Measurements from ENCODE around the gene IFITM2. TPM values are rescaled to one million over a fixed set of nuclear protein-coding genes. Genes with fewer than 3 reads are reported as not detected.
A peak's percentile ranks its signal among the peaks of the same experiment; 100 is the strongest.
"Not testable (repeated sequence)": the region's sequence is repeated elsewhere in the genome, so short reads cannot be mapped to it uniquely, and the experiment has no call there.

Gene IFITM2
- total RNA-seq, 2 donors from 2014 or later: 96.6 to 149 TPM

GRCh38 chr11:325796-326591, 18.4 kb downstream of the IFITM2 start:
- no peak for DNase-seq (ENCODE audit: low spot score)

DNA sequence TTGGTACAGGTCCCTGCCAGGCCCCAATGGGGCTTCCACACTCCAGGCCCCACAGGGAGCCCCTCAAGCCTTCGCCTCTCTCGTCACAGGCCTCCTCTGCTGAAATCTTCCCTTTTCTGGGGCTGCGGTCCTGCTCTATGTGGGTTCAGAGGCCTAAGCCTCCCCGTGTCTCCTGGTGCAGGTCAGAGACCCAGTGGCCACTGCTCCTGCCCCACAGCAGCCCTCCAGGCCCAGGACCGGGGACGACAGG, 18.9 kb downstream of the IFITM2 start:
- WGBS: 79% methylated on average over 6 of the region's 6 CpGs
- intact Hi-C loops (cut with DNase I): no loop called here
- H3K27me3 ChIP-seq (replicated peaks; ENCODE audit: insufficient read depth): no peaks in the 10 kb centered on the region
- H3K4me1 ChIP-seq (replicated peaks): peaks cover 3% of the 10 kb centered on the region
- no peak overlapping the region for H3K4me3 ChIP-seq
- H3K9me3 ChIP-seq: no peaks in the 10 kb centered on the region
- peak overlapping the region; percentile 78 to 83 for H3K27ac ChIP-seq
- no peak for DNase-seq (ENCODE audit: low spot score)
- no peaks in the 10 kb centered on the region for H3K36me3 ChIP-seq
- TF ChIP-seq POLR2AphosphoS5 (IDR thresholded peaks at IDR 0.05): no peak
- no peak for TF ChIP-seq POLR2A (IDR thresholded peaks at IDR 0.05)
- TF ChIP-seq CTCF (IDR thresholded peaks at IDR 0.05): no peak

More at GRCh38 chr11:325796-326591, 18.4 kb downstream of the IFITM2 start:
- no peak overlapping the region for H3K4me3 ChIP-seq
- peaks cover 3% of the 10 kb centered on the region for H3K4me1 ChIP-seq (replicated peaks)
- intact Hi-C loops (cut with DNase I): no loop called here
- 76% methylated on average over 30 of the region's 30 CpGs for WGBS
- peak overlapping the region; percentile 78 to 83 for H3K27ac ChIP-seq
- no peaks in the 10 kb centered on the region for H3K36me3 ChIP-seq
- TF ChIP-seq CTCF (IDR thresholded peaks at IDR 0.05) (no peak), POLR2A (IDR thresholded peaks at IDR 0.05) (no peak), POLR2AphosphoS5 (IDR thresholded peaks at IDR 0.05) (no peak)
- no peaks in the 10 kb centered on the region for H3K27me3 ChIP-seq (replicated peaks; ENCODE audit: insufficient read depth)
- no peaks in the 10 kb centered on the region for H3K9me3 ChIP-seq

DNA sequence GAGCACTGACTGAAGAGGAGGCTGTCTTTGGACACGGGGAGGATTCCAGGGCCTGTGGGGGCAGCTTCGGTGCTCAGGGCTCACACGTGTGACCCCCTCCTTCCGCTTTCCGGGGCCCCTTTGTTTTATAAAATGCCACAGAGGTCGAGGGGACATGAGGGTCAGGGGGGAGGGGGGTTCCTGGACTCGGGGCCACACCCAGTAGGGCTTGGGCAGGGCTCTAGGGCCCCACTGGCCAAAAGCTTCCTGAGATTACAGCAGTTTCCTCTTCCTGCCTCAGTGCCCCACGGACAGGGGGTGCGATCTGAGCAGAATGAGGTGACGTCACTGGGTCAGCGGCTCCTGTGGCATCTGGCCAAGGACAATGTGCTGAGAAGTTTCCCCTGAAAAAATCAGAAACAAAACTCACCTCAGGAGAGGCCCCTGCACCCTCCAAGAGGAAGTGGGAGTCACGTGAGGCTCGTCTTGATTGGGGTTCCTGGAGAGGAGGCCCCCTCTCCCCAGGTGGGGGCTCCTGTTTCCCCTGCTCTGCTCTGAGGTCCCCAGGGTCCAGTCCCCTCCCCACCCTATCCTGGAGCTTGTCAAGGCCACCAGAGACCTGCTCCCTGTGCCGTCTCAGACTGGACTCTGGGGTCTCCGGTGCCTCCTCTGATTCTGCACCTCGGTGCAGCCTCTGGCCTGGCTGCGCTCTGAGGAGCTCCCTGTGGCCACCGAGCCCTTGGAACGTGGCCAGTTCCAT, 19.4 kb downstream of the IFITM2 start:
- no peak overlapping the region for H3K4me3 ChIP-seq
- no peaks in the 10 kb centered on the region for H3K27me3 ChIP-seq (replicated peaks; ENCODE audit: insufficient read depth)
- WGBS: 30% methylated on average over 19 of the region's 19 CpGs
- peak overlapping the region; percentile 78 to 83 for H3K27ac ChIP-seq
- DNase-seq (ENCODE audit: low spot score): peak; percentile 34
- intact Hi-C loops (cut with DNase I): no loop called here
- H3K4me1 ChIP-seq (replicated peaks): peaks cover 3% of the 10 kb centered on the region
- TF ChIP-seq POLR2A (IDR thresholded peaks at IDR 0.05) (no peak), POLR2AphosphoS5 (IDR thresholded peaks at IDR 0.05) (peak; percentile 33)
- no peaks in the 10 kb centered on the region for H3K36me3 ChIP-seq
- no peaks in the 10 kb centered on the region for H3K9me3 ChIP-seq

DNA sequence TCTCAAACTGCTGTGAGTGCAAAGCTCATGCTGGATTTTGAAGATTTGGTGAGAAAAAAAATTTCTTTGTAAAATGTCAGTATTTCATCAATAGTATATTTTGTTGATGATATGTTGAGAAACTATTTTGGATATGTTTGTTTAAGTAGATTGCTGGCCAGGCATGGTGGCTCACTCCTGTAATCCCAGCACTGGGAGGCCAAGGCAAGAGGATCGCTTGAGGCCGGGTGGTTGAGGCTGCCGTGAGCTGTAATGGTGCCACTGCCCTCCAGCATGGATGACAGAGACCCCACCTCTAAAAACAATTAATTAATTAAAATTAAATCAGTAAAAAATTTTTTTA, 19.9 kb downstream of the IFITM2 start:
- H3K27ac ChIP-seq: peak overlapping the region; percentile 78 to 83
- no peaks in the 10 kb centered on the region for H3K9me3 ChIP-seq
- no peaks in the 10 kb centered on the region for H3K36me3 ChIP-seq
- TF ChIP-seq POLR2AphosphoS5 (IDR thresholded peaks at IDR 0.05) (no peak), CTCF (IDR thresholded peaks at IDR 0.05) (no peak), POLR2A (IDR thresholded peaks at IDR 0.05) (no peak)
- intact Hi-C loops (cut with DNase I): no loop called here
- no peak for DNase-seq (ENCODE audit: low spot score)
- WGBS: 91% methylated on average over 3 of the region's 3 CpGs
- H3K4me3 ChIP-seq: no peak overlapping the region
- H3K4me1 ChIP-seq (replicated peaks): peaks cover 3% of the 10 kb centered on the region
- no peaks in the 10 kb centered on the region for H3K27me3 ChIP-seq (replicated peaks; ENCODE audit: insufficient read depth)

DNA sequence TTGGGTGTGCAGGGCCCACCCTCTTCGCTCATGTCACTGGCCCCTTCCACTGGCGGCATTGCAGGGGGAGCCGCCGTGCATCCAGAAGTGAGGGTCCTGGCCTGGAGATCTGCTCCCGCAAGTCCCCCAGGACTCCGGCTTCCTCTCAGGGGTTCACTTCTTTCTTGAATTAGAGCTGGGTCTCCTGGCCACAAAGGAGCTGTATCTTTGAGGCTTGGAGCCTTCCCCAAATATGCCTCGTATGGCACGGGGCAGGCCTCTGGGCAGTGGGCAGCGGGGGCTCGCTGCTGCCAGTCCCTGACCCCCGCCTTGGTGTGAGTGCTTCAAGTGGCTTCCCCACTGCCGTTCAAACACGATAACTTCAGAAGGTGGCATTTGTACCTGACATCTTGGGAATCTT, 20.4 kb downstream of the IFITM2 start:
- no peaks in the 10 kb centered on the region for H3K36me3 ChIP-seq
- no peaks in the 10 kb centered on the region for H3K9me3 ChIP-seq
- no peak overlapping the region for H3K4me3 ChIP-seq
- TF ChIP-seq POLR2AphosphoS5 (IDR thresholded peaks at IDR 0.05) (no peak), POLR2A (IDR thresholded peaks at IDR 0.05) (no peak), CTCF (IDR thresholded peaks at IDR 0.05) (no peak)
- 92% methylated on average over 13 of the region's 13 CpGs for WGBS
- peaks cover 3% of the 10 kb centered on the region for H3K4me1 ChIP-seq (replicated peaks)
- no peak for DNase-seq (ENCODE audit: low spot score)
- H3K27me3 ChIP-seq (replicated peaks; ENCODE audit: insufficient read depth): no peaks in the 10 kb centered on the region
- no peak overlapping the region for H3K27ac ChIP-seq
- intact Hi-C loops (cut with DNase I): no loop called here

DNA sequence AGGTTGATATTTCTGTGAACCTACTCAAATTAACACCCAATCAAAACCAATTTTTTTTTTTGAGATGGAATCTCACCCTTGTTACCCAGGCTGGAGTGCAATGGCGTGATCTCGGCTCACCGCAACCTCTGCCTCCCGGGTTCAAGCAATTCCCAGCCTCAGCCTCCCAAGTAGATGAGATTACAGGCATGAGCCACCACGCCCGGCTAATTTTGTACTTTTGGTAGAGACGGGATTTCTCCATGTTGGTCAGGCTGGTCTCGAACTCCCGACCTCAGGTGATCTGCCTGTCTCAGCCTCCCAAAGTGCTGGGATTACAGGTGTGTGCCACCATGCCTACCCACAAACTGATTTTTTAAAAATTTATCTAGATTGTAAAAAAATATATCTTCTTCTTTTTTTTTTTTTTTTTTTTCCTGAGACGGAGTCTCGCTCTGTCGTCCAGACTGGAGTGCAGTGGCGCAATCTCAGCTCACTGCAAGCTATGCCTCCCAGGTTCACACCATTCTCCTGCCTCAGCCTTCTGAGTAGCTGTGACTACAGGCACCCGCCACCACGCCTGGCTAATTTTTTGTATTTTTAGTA, 21.0 kb downstream of the IFITM2 start:
- H3K27ac ChIP-seq; intact Hi-C loops (cut with DNase I); H3K4me1 ChIP-seq (replicated peaks); H3K27me3 ChIP-seq (replicated peaks; ENCODE audit: insufficient read depth); H3K9me3 ChIP-seq; H3K4me3 ChIP-seq; H3K36me3 ChIP-seq; DNase-seq (ENCODE audit: low spot score): not testable (repeated sequence)
- 90% methylated on average over 15 of the region's 15 CpGs for WGBS
